Hepatocyte (in vitro differentiated cells): ENCODE measurements around the gene P3R3URF. TPM values are rescaled to one million over a fixed set of nuclear protein-coding genes. Genes with fewer than 3 reads are reported as not detected.

Experiments
- DNase-seq: peaks from one replicate; pipeline ENCODE4 v3.0.0-alpha.2; 2016; ENCODE audit warnings: low spot score
- H2AFZ ChIP-seq: fragments of 200-600 bp; sonication (generic); 2 replicates; pipeline ENCODE4 v1.6.0; 2016; ENCODE audit warnings: antibody characterized with exemption, mild to moderate bottlenecking
- H3K27ac ChIP-seq: fragments of 200-600 bp; sonication (generic); 2 replicates; pipeline ENCODE4 v1.5.1; 2016; ENCODE audit warnings: mild to moderate bottlenecking
- H3K27me3 ChIP-seq: fragments of 200-600 bp; sonication (generic); 2 replicates; pipeline ENCODE4 v1.6.1; 2016
- H3K36me3 ChIP-seq: fragments of 200-600 bp; sonication (generic); replicated peaks from 2 replicates; pipeline ENCODE4 v1.5.1; 2016; ENCODE audit warnings: low read depth; ENCODE audit not compliant: insufficient read depth
- H3K4me1 ChIP-seq: fragments of 200-600 bp; sonication (generic); 2 replicates; pipeline ENCODE4 v1.5.1; 2016; ENCODE audit warnings: mild to moderate bottlenecking, moderate library complexity; ENCODE audit not compliant: insufficient read depth
- H3K4me2 ChIP-seq: fragments of 200-600 bp; sonication (generic); 2 replicates; pipeline ENCODE4 v1.6.0; 2016
- H3K4me3 ChIP-seq: fragments of 200-600 bp; sonication (generic); 2 replicates; pipeline ENCODE4 v1.5.1; 2016; ENCODE audit warnings: mild to moderate bottlenecking
- H3K79me2 ChIP-seq: fragments of 200-600 bp; sonication (generic); 2 replicates; pipeline ENCODE4 v1.6.0; 2017; ENCODE audit warnings: mild to moderate bottlenecking
- H3K9me2 ChIP-seq: fragments of 200-600 bp; sonication (generic); replicated peaks from 2 replicates; pipeline ENCODE4 v1.6.0; 2017; ENCODE audit warnings: mild to moderate bottlenecking; ENCODE audit not compliant: insufficient read depth
- H3K9me3 ChIP-seq: fragments of 200-600 bp; sonication (generic); 2 replicates; pipeline ENCODE4 v1.5.1; 2016; ENCODE audit warnings: low read depth, mild to moderate bottlenecking
- H4K20me1 ChIP-seq: fragments of 200-600 bp; sonication (generic); 2 replicates; pipeline ENCODE4 v1.6.0; 2016; ENCODE audit warnings: mild to moderate bottlenecking; ENCODE audit not compliant: insufficient read depth, poor library complexity, severe bottlenecking
- CTCF ChIP-seq: fragments of 200-600 bp; sonication (generic); IDR thresholded peaks from 2 replicates; pipeline ENCODE4 v1.5.1; 2016; ENCODE audit warnings: antibody characterized with exemption, mild to moderate bottlenecking; ENCODE audit not compliant: poor library complexity
- EZH2 ChIP-seq: fragments of 200-600 bp; sonication (generic); IDR thresholded peaks from 2 replicates; pipeline ENCODE4 v1.6.1; 2016; ENCODE audit warnings: antibody characterized with exemption, mild to moderate bottlenecking, borderline replicate concordance
- EZH2phosphoT487 ChIP-seq: fragments of 200-600 bp; sonication (generic); IDR thresholded peaks from one replicate; pipeline ENCODE4 v1.6.1; 2018; ENCODE audit warnings: antibody characterized with exemption, mild to moderate bottlenecking, low read depth, moderate library complexity; ENCODE audit not compliant: unreplicated experiment, severe bottlenecking
- WGBS: methylation state at CpG from one replicate; pipeline ENCODE4 v1.1.6; 2016; ENCODE audit warnings: low lambda C conversion rate; ENCODE audit errors: missing lambda C conversion rate; 5-methylcytosine and 5-hydroxymethylcytosine counted together
- polyA plus RNA-seq: library from polyadenylated mRNA; unstranded; fragments of >200 nt; fragmentation: Nextera tagmentation; extraction: Ambion mirVana; gene quantifications from 2 replicates; pipeline ENCODE4 v1.2.1, GENCODE V29; 2016
- total RNA-seq: library from RNA; depleted of rRNA; stranded (reverse); fragments of >200 nt; gene quantifications from 2 replicates; pipeline ENCODE4 v1.2.3, GENCODE V29; 2014

Gene P3R3URF
- total and polyA plus RNA-seq, 2 experiments from 2014 or later: not detected

- Histone ChIP-seq H3K36me3 (no peaks in the 10 kb centered on the region), H3K27me3 (no peaks in the 10 kb centered on the region), H3K4me3 (peak overlapping the region; percentile 99), H2AFZ (peak overlapping the region; percentile 96), H4K20me1 (no peaks in the 10 kb centered on the region), H3K4me1 (peaks cover 12% of the 10 kb centered on the region), H3K9me3 (no peaks in the 10 kb centered on the region), H3K9me2 (no peaks in the 10 kb centered on the region), H3K4me2 (peak overlapping the region; percentile 100), H3K27ac (peak overlapping the region; percentile 94), H3K79me2 (peaks cover 11% of the 10 kb centered on the region)
- TF ChIP-seq CTCF: no peak
- TF ChIP-seq EZH2phosphoT487: no peak
- TF ChIP-seq EZH2: no peak
- WGBS: 67% methylated on average over 9 of the region's 9 CpGs
- no peak for DNase-seq
Observed at GRCh38 chr1:46197560-46197963, 21.3 kb upstream of the P3R3URF start.

GRCh38 chr1:46196609-46197008, 20.3 kb upstream of the P3R3URF start:
- Histone ChIP-seq H3K4me1 (peaks cover 12% of the 10 kb centered on the region), H3K27ac (no peak overlapping the region), H3K79me2 (peaks cover 11% of the 10 kb centered on the region), H3K4me2 (peak overlapping the region; percentile 100), H2AFZ (no peak overlapping the region), H3K27me3 (no peaks in the 10 kb centered on the region), H3K9me2 (no peaks in the 10 kb centered on the region), H3K36me3 (no peaks in the 10 kb centered on the region), H3K4me3 (no peak overlapping the region), H3K9me3 (no peaks in the 10 kb centered on the region), H4K20me1 (no peaks in the 10 kb centered on the region)
- no peak for DNase-seq
- TF ChIP-seq EZH2 (no peak), CTCF (no peak), EZH2phosphoT487 (no peak)
- WGBS: over 99% methylated on average over 9 of the region's 9 CpGs

GRCh38 chr1:46194641-46195193, 18.4 kb upstream of the P3R3URF start:
- Histone ChIP-seq H3K27me3 (no peaks in the 10 kb centered on the region), H4K20me1 (no peaks in the 10 kb centered on the region), H3K27ac (no peak overlapping the region), H3K4me1 (peaks cover 12% of the 10 kb centered on the region), H3K4me3 (no peak overlapping the region), H3K4me2 (no peak overlapping the region), H3K79me2 (peaks cover 11% of the 10 kb centered on the region), H3K9me3 (no peaks in the 10 kb centered on the region), H3K36me3 (no peaks in the 10 kb centered on the region), H2AFZ (no peak overlapping the region), H3K9me2 (no peaks in the 10 kb centered on the region)
- DNase-seq: peak; percentile 6
- TF ChIP-seq EZH2: no peak
- no peak for TF ChIP-seq EZH2phosphoT487
- no peak for TF ChIP-seq CTCF
- 89% methylated on average over 5 of the region's 5 CpGs for WGBS
